ENCODE measurements around the gene ARID4B. TPM values are rescaled to one million over a fixed set of nuclear protein-coding genes. Genes with fewer than 3 reads are reported as not detected.

ARID4B gene
- total RNA-seq, 1 experiment from 2014 or later, result 28.3 TPM

DNA sequence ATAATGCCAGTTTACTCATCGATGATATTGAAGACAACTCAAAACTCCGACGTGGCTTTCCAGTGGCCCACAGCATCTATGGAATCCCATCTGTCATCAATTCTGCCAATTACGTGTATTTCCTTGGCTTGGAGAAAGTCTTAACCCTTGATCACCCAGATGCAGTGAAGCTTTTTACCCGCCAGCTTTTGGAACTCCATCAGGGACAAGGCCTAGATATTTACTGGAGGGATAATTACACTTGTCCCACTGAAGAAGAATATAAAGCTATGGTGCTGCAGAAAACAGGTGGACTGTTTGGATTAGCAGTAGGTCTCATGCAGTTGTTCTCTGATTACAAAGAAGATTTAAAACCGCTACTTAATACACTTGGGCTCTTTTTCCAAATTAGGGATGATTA lies 14.1 kb upstream of the ARID4B start:
- Histone ChIP-seq H3K4me3 (no peak overlapping the region), H3K9me3 (replicated peaks) (no peaks in the 10 kb centered on the region), H3K36me3 (peaks cover 28% of the 10 kb centered on the region), H3K27ac (no peak overlapping the region), H3K27me3 (replicated peaks) (no peaks in the 10 kb centered on the region), H3K4me1 (replicated peaks) (peaks cover under 1% of the 10 kb centered on the region; the same call in 1 of the 2 replicates)
- no peak for DNase-seq (ENCODE audit: low read depth in 1 of 2, low spot score in 2 of 2)

DNA sequence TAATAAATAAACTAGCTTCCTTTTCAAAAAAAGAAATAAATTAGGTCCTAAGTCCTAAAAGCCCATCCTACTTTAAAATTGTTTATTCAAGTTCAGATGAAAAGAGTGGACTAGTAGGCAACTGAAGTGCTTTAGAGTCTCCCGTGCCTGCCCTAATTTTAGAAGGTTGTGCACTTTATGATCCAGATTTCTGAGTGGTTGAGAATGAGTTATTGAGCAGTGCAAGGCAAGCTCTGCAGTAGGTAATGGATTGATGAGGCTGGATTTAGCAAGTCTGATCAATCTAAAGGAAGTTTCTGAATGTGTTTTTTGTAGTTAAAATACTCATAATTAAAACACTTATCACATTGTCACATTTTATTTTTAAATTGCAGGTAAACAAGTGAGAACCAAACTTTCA lies 13.4 kb upstream of the ARID4B start:
- DNase-seq (ENCODE audit: low read depth in 1 of 2, low spot score in 2 of 2), result no peak
- Histone ChIP-seq H3K4me1 (replicated peaks) (peaks cover 5% of the 10 kb centered on the region; the same call in 1 of the 2 replicates), H3K27ac (no peak overlapping the region), H3K36me3 (peaks cover 33% of the 10 kb centered on the region), H3K9me3 (replicated peaks) (no peaks in the 10 kb centered on the region), H3K4me3 (no peak overlapping the region), H3K27me3 (replicated peaks) (no peaks in the 10 kb centered on the region)

DNA sequence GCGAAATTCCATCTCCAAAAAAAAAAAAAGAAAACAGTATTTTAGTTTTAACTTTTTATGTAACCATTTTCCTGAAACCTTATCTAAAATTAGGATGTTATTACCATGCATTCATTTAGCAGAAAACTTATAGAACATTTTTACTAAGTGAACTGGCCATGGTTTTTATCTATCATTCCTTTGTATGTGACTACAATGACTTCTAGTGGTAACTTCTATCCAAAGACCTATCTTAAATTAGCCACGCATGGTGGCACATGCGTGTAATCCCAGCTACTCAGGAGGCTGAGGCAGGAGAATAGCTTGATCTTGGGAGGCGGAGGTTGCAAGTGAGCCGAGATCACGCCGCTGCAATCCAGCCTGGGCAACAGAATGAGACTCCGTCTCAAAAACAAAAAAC lies 11.8 kb upstream of the ARID4B start:
- Histone ChIP-seq H3K4me3 (no peak overlapping the region), H3K27me3 (replicated peaks) (no peaks in the 10 kb centered on the region), H3K27ac (no peak overlapping the region), H3K9me3 (replicated peaks) (no peaks in the 10 kb centered on the region), H3K4me1 (replicated peaks) (peaks cover 5% of the 10 kb centered on the region; the same call in 1 of the 2 replicates), H3K36me3 (peaks cover 44% of the 10 kb centered on the region)
- no peak for DNase-seq (ENCODE audit: low read depth in 1 of 2, low spot score in 2 of 2)

DNA sequence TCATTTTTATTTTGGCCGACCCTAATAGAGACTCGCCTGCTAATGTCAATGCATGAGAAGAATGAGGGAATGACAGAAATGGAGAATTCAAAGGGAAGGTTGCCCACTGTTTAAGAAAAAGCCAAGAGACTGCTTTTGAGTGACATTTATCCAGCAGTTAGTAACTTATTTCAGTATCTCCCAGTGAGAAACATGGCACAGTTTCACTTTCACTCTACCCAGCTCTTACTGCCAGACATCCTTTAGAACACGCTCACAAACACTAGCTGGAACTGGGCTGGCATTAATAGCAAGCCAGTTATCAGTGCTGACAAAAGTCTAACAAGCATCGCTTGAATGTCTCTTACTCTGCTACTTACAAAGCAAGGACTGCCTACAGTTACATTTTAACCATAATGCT lies 8.9 kb upstream of the ARID4B start:
- DNase-seq (ENCODE audit: low read depth in 1 of 2, low spot score in 2 of 2), result peak in 1 of 2 experiments; percentile 25
- Histone ChIP-seq H3K27me3 (replicated peaks) (no peaks in the 10 kb centered on the region), H3K4me1 (replicated peaks) (peaks cover 5% of the 10 kb centered on the region; the same call in 1 of the 2 replicates), H3K9me3 (replicated peaks) (no peaks in the 10 kb centered on the region), H3K27ac (peak overlapping the region; percentile 7), H3K4me3 (no peak overlapping the region; the same call in 1 of the 2 replicates), H3K36me3 (peaks cover 32% of the 10 kb centered on the region)

DNA sequence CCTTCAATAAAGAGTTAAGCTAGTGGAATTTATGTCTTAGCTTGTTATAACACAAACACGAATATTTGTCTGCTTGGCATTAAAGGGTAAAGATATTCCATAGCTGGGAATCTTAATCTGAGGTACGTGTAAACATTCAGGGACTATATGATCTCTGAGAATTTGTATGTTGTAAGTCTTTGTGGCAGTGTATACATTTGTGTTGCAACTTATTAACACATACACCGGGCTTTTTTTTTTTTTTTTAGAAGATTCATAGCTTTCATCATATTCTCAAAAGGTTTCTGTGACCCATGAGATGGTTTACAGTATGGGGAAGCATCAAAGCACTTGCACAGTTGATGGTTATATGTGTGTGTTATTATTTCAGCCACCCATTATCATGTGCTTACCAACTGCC lies 3.4 kb upstream of the ARID4B start:
- no peak for DNase-seq (ENCODE audit: low read depth in 1 of 2, low spot score in 2 of 2)

DNA sequence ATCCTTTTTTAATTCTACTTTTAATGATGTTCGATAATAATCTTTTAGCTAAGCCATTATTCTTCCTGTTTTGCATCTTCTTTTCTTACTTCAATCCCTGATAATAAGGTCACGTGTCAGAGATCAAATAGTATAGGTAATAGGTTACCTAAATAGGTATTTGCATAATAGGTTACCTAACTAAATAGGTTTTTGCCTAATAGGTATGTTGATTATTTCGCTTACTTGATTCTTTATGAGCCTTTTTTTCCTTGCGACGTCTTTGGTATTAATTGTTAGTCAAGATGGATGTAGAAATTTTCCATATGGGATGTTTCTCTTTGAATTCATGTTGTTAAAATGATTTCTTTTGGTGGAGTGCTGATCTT lies 2.9 kb upstream of the ARID4B start:
- Histone ChIP-seq H3K9me3 (replicated peaks) (no peaks in the 10 kb centered on the region), H3K27ac (no peak overlapping the region), H3K36me3 (peaks cover 36% of the 10 kb centered on the region), H3K4me1 (replicated peaks) (peaks cover 12% of the 10 kb centered on the region), H3K4me3 (no peak overlapping the region), H3K27me3 (replicated peaks) (no peaks in the 10 kb centered on the region)
- DNase-seq (ENCODE audit: low read depth in 1 of 2, low spot score in 2 of 2), result no peak

More for the DNA sequence above, 3.4 kb upstream of the ARID4B start:
- Histone ChIP-seq H3K27ac (no peak overlapping the region), H3K27me3 (replicated peaks) (no peaks in the 10 kb centered on the region), H3K36me3 (peaks cover 33% of the 10 kb centered on the region), H3K9me3 (replicated peaks) (no peaks in the 10 kb centered on the region), H3K4me3 (no peak overlapping the region), H3K4me1 (replicated peaks) (peaks cover 10% of the 10 kb centered on the region)

DNA sequence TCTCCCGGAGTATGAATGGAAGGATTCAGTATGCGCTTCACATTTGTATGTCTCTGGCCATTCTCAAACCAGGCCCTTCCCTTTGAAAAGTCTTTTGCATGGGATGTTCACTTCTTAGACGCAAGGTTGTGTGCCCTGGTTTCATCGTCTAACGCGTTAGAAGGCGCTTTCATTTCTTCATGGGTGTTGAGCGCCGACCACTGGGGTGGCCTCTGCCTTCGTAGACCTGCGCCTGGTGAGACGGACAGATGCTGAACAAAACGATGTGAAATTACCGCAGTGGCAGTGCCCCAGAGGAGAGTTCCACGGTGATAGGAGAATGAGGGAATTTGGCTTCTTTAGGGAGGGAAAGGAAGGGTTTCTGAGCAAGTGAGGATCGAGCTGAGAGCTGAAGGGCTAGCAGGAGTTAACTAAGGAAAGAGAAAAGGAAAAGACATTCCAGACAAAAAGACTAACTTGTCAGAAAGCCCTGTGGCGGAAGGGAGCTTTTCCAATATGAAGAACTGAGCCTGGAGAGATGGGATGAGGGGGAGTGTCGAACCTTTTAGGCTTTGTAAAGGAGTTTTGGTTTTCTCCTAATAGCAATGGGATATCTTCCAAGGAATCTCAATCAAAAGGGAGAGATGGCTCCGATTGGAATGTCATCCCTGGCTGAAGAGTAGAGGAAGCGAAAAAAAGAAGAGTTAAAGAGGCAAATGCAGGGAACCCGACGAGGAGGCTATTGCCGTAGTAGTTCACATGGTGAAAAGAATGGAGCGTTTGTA lies 1.3 kb upstream of the ARID4B start:
- peak in 1 of 2 experiments; percentile 48 for DNase-seq (ENCODE audit: low read depth in 1 of 2, low spot score in 2 of 2)
- no peaks in the 10 kb centered on the region for H3K9me3 ChIP-seq (replicated peaks)
- peak overlapping the region; percentile 69 for H3K4me3 ChIP-seq
- H3K4me1 ChIP-seq (replicated peaks), result peaks cover 12% of the 10 kb centered on the region
- H3K27me3 ChIP-seq (replicated peaks), result no peaks in the 10 kb centered on the region
- H3K27ac ChIP-seq, result peak overlapping the region; percentile 91
- peaks cover 36% of the 10 kb centered on the region for H3K36me3 ChIP-seq

DNA sequence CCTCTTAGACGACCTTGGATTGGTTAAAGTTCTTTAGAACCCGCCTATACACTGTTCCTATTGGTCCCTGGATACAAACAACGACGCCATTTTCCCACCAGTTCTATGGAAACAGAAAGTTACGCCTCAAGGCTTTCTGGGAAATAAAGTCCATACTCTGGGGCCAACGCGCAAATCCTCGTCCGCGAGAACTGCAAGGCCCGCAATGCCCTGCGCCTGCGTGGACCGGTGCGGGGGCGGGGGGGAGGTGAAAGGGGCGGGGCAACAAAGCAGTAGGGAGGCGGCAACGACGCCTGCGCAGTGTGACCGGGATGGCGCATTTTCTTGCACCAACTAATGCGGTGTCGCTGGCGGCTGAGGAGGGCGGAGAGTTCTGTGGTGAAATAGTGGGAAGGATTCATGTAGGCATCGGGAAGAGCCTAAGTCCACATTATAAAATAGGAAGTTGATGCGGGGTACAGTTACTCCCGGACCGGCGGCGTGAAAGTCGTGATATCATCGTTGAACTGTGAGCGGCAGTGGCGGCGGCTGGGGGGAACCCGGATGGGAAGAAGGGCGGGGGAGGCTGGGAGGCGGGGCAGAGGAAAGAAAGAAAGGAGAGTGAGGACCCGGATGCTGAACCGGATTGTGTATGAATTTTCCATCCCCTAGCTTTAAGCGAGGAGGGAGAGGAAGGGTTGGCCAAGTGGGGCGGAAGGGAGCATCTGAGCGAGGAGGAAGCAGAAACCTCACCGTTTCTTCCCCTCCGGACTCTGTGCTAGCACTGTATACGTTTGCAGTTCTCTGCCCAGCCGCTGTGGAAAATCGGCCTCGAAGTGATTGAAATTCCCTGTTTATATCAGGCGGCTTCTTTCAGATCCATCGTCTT lies 526 bp upstream of the ARID4B start, which contains the start of gene GGPS1:
TSS of gene GGPS1 (plus strand) at position 300 of the 868 bp plus-strand sequence. CDS start 6,695 bp downstream, outside the sequence.
- peak; percentile 97 to 99 for DNase-seq (ENCODE audit: low read depth in 1 of 2, low spot score in 2 of 2)
- peaks cover 40% of the 10 kb centered on the region for H3K36me3 ChIP-seq
- H3K9me3 ChIP-seq (replicated peaks), result no peaks in the 10 kb centered on the region
- H3K4me3 ChIP-seq, result peak within 1 kb of the TSS; percentile 85
- no peaks in the 10 kb centered on the region for H3K27me3 ChIP-seq (replicated peaks)
- peaks cover 12% of the 10 kb centered on the region for H3K4me1 ChIP-seq (replicated peaks)
- H3K27ac ChIP-seq, result peak within 1 kb of the TSS; percentile 91

DNA sequence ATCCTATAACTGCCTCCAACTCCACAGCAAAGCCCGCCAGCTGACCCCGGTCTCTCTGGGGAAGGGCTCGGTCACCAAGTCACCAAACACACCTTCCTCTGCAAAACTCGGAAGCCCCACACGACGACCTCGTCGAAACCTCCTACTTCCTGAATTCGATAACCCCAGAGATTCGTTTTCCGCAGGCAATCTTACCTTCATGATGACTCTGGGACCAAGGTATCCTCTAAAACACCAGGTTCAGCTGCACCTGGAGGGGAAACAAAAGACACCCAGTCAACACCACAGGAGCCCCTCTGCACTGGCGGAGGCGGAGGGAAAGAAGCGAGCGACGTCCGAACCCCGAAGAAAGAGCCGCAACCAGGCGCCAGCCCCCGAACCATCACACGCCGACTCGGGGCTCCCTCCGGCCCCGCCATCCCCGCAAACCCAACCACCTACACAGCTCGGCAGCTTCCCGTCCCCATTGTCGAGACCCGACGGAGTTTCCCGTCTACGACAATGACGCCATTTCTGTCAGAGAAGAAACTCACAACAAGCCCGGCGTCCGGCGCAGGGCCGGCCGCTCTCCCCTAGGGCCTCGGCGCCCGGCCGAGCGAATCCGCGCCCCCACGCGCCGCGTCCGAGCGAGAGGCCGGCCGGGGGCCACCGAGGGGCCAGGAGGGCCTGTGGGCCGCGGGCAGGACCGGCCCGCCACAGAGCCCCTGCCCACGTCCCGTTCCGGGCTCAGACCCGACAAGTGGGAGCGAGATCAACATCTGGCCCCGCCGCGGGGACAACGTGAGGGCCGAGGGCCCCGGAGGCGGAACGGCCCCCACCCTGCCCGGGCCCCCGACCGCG lies 1.0 kb downstream of the ARID4B start:
- peak; percentile 47 to 51 for DNase-seq (ENCODE audit: low read depth in 1 of 2, low spot score in 2 of 2)

DNA sequence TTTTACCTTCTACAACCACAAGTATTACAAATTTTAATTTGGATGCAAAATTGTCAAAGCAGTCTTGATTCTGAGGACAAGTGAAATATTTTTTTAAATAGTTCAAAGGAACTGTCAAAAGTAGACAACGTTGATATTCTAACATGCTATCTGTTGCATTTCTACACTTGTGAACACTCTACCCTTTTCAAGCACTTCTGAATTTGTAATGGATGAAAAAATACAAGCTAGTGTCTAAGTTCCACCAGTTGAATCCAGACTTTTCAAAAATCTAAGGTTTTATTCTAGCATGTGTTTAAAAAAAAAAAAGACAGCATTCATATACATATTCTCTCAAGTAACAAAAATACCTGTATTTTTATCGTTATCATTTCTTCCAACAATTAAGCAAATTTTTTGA lies 2.1 kb downstream of the ARID4B start:
- Histone ChIP-seq H3K4me1 (replicated peaks) (peaks cover 11% of the 10 kb centered on the region), H3K9me3 (replicated peaks) (no peaks in the 10 kb centered on the region), H3K36me3 (peaks cover 45% of the 10 kb centered on the region), H3K4me3 (no peak overlapping the region), H3K27me3 (replicated peaks) (no peaks in the 10 kb centered on the region), H3K27ac (no peak overlapping the region)
- DNase-seq (ENCODE audit: low read depth in 1 of 2, low spot score in 2 of 2), result no peak

More for the DNA sequence above, 1.0 kb downstream of the ARID4B start:
- Histone ChIP-seq H3K4me3 (peak overlapping the region; percentile 85), H3K4me1 (replicated peaks) (peaks cover 12% of the 10 kb centered on the region), H3K27ac (peak overlapping the region; percentile 61), H3K36me3 (peaks cover 46% of the 10 kb centered on the region), H3K27me3 (replicated peaks) (no peaks in the 10 kb centered on the region), H3K9me3 (replicated peaks) (no peaks in the 10 kb centered on the region)

DNA sequence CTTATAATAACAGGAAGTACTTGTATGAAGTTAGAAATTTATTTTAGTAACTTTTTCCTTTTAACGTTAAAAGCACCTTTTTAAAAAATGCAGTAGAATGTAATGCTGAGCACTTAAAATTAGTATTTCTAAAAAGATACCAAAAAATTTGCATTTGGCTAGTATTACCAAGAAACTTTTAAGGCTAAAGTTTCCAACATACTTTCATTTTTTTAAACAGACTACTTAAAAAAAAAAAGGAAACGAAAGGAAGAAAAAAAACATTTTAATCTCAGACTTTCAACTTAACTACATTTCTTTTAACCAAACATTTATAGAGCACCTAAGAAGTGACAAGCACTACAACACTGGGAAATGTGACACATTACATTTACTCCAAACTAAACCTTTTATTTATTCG lies 2.8 kb downstream of the ARID4B start:
- no peak for DNase-seq (ENCODE audit: low read depth in 1 of 2, low spot score in 2 of 2)
- peaks cover 4% of the 10 kb centered on the region for H3K4me1 ChIP-seq (replicated peaks)
- peaks cover 45% of the 10 kb centered on the region for H3K36me3 ChIP-seq
- H3K27me3 ChIP-seq (replicated peaks), result no peaks in the 10 kb centered on the region
- no peaks in the 10 kb centered on the region for H3K9me3 ChIP-seq (replicated peaks)
- no peak overlapping the region for H3K27ac ChIP-seq
- H3K4me3 ChIP-seq, result no peak overlapping the region

DNA sequence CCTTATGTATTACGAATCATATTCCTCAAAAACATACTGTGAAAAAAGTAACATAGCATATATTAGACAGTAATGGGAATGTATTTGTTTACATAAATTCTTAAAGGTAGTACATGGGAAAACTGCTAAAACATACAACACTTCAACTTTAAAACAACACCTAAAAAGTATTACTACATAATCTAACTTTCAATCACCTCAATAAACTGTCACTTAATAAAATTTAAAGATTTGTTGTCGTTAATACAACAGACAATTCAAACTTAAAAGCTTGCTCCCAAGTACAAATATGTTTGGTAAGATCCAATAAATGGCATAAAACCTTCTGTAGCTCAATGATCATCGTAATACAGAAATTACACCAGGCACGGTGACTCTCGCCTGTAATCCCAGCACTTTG lies 3.7 kb downstream of the ARID4B start:
- Histone ChIP-seq H3K9me3 (replicated peaks) (no peaks in the 10 kb centered on the region), H3K27me3 (replicated peaks) (no peaks in the 10 kb centered on the region), H3K4me1 (replicated peaks) (0 out of 2 replicates have a peak, but pooled peaks cover 3% of the 10 kb centered on the region), H3K36me3 (peaks cover 52% of the 10 kb centered on the region), H3K27ac (no peak overlapping the region), H3K4me3 (no peak overlapping the region)
- no peak for DNase-seq (ENCODE audit: low read depth in 1 of 2, low spot score in 2 of 2)

DNA sequence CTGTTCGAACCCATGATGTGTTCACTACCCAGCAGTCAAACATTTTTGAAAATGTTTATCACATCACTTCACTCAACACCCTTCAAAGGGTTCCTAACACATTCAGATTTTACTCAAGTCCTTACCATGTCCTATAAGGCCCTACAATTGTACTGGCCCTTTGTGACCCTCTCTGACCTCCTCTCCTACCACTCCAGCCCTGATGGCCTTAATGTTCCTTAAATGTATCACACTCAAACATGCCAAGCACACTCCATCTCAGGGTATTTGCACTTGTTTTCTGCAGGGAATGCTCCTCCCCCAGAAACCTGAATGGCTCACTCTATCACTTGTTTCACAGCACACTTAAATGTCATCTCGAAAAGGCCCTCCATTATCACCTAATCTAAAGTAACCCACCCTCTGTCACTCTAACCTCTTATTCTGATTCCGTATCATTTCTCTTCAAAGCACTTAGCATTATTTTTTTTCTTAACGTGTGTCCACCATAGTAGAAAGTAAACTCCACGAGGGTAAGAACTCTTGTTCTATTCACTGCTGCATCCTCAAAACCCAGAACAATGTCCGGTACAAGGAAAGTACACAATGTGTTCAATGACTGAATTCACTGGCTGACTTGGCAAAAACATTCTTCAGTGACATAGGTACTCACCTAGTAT lies 7.3 kb downstream of the ARID4B start:
- DNase-seq (ENCODE audit: low read depth in 1 of 2, low spot score in 2 of 2), result no peak

More for the DNA sequence above, 7.3 kb downstream of the ARID4B start:
- Histone ChIP-seq H3K36me3 (peaks cover 39% of the 10 kb centered on the region), H3K27me3 (replicated peaks) (no peaks in the 10 kb centered on the region), H3K27ac (no peak overlapping the region), H3K9me3 (replicated peaks) (no peaks in the 10 kb centered on the region), H3K4me1 (replicated peaks) (no peaks in the 10 kb centered on the region), H3K4me3 (no peak overlapping the region)
